ENCODE measurements around the gene ALK.

GRCh38 chr2:29787473-29788465 is 133.6 kb downstream of the ALK start:
- TF ChIP-seq EZH2 (IDR thresholded peaks at IDR 0.05; ENCODE audit: low read length, unreplicated experiment) (no peak), CTCF (conservative IDR thresholded peaks at IDR 0.05; ENCODE audit: low read depth, low read length) (no peak), EZH2phosphoT487 (IDR thresholded peaks at IDR 0.05; ENCODE audit: borderline replicate concordance, low read length) (no peak)
